IMR-90 (cell line): ENCODE data around the gene C10orf71.

Experiments used
- BHLHE40 ChIP-seq: fragments of 150-350 bp; IDR thresholded peaks from 2 replicates; pipeline ENCODE4 v1.6.1; 2016; ENCODE audit warnings: mild to moderate bottlenecking, low read depth, low read length
- CHD1 ChIP-seq: IDR thresholded peaks from 2 replicates; pipeline ENCODE4 v1.6.1; 2012; ENCODE audit warnings: low read depth, low read length, improper control_type of control experiment
- MAFK ChIP-seq: IDR thresholded peaks from 2 replicates; pipeline ENCODE4 v1.6.1; 2012; ENCODE audit warnings: low read depth, low read length, improper control_type of control experiment
- MXI1 ChIP-seq: IDR thresholded peaks from 2 replicates; pipeline ENCODE4 v1.6.1; 2012; ENCODE audit warnings: low read depth, mild to moderate bottlenecking, low read length, moderate library complexity, borderline replicate concordance
- POLR2A ChIP-seq: IDR thresholded peaks from 2 replicates; pipeline ENCODE4 v1.6.1; 2012; ENCODE audit warnings: mild to moderate bottlenecking, low read depth, low read length
- RAD21 ChIP-seq: IDR thresholded peaks from 2 replicates; pipeline ENCODE4 v1.6.1; 2012; ENCODE audit warnings: low read length, improper control_type of control experiment
- SMC3 ChIP-seq: fragments of 150-350 bp; IDR thresholded peaks from 2 replicates; pipeline ENCODE4 v1.6.1; 2016; ENCODE audit warnings: low read depth, mild to moderate bottlenecking, antibody characterized with exemption, low read length, moderate library complexity
- USF2 ChIP-seq: fragments of 150-350 bp; IDR thresholded peaks from 2 replicates; pipeline ENCODE4 v1.6.1; 2017; ENCODE audit warnings: mild to moderate bottlenecking, antibody characterized with exemption, low read length, low read depth
- TF ChIP-seq, protein P1 (sequence below): conservative IDR thresholded peaks from 2 replicates; pipeline ENCODE4 v1.5.1; 2012; ENCODE audit warnings: mild to moderate bottlenecking, low read depth, low read length, improper control_type of control experiment
- TF ChIP-seq, protein P2 (sequence below): fragments of 150-350 bp; IDR thresholded peaks from 2 replicates; pipeline ENCODE4 v1.6.1; 2016; ENCODE audit warnings: low read depth, mild to moderate bottlenecking, low read length, moderate library complexity, borderline replicate concordance

GRCh38 chr10:49309691-49310411 lies 10.9 kb downstream of the C10orf71 start:
- TF ChIP-seq USF2 (no peak), RAD21 (no peak), POLR2A (no peak), MXI1 (no peak), CHD1 (no peak), MAFK (no peak), SMC3 (no peak), BHLHE40 (no peak)
- TF ChIP-seq, protein P1, sequence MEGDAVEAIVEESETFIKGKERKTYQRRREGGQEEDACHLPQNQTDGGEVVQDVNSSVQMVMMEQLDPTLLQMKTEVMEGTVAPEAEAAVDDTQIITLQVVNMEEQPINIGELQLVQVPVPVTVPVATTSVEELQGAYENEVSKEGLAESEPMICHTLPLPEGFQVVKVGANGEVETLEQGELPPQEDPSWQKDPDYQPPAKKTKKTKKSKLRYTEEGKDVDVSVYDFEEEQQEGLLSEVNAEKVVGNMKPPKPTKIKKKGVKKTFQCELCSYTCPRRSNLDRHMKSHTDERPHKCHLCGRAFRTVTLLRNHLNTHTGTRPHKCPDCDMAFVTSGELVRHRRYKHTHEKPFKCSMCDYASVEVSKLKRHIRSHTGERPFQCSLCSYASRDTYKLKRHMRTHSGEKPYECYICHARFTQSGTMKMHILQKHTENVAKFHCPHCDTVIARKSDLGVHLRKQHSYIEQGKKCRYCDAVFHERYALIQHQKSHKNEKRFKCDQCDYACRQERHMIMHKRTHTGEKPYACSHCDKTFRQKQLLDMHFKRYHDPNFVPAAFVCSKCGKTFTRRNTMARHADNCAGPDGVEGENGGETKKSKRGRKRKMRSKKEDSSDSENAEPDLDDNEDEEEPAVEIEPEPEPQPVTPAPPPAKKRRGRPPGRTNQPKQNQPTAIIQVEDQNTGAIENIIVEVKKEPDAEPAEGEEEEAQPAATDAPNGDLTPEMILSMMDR = no peak
- TF ChIP-seq, protein P2, sequence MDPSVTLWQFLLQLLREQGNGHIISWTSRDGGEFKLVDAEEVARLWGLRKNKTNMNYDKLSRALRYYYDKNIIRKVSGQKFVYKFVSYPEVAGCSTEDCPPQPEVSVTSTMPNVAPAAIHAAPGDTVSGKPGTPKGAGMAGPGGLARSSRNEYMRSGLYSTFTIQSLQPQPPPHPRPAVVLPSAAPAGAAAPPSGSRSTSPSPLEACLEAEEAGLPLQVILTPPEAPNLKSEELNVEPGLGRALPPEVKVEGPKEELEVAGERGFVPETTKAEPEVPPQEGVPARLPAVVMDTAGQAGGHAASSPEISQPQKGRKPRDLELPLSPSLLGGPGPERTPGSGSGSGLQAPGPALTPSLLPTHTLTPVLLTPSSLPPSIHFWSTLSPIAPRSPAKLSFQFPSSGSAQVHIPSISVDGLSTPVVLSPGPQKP = no peak
